ENCODE measurements around the gene NCR3LG1.

DNA sequence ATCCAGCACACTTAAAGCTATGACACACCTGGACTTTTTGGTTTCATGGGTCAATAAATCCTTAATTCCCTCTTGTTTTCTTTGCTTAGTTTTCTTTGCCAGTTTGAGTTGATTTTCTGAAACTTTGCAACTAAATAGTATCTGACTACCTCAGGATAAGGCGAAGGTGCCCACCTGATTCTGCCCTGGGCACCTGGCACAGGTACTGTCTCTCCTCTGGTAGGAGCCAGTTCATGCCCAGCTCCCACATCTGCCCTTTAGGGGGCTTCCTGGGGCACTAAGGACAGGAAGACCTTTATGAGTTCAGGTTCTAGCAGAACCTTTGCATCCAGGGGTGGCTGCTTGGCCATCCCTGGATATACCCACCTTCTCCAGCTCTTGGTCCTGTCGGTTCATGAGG, 56.4 kb downstream of the NCR3LG1 start:
- TF ChIP-seq, protein P1, sequence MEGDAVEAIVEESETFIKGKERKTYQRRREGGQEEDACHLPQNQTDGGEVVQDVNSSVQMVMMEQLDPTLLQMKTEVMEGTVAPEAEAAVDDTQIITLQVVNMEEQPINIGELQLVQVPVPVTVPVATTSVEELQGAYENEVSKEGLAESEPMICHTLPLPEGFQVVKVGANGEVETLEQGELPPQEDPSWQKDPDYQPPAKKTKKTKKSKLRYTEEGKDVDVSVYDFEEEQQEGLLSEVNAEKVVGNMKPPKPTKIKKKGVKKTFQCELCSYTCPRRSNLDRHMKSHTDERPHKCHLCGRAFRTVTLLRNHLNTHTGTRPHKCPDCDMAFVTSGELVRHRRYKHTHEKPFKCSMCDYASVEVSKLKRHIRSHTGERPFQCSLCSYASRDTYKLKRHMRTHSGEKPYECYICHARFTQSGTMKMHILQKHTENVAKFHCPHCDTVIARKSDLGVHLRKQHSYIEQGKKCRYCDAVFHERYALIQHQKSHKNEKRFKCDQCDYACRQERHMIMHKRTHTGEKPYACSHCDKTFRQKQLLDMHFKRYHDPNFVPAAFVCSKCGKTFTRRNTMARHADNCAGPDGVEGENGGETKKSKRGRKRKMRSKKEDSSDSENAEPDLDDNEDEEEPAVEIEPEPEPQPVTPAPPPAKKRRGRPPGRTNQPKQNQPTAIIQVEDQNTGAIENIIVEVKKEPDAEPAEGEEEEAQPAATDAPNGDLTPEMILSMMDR (IDR thresholded peaks at IDR 0.05), result no peak
- TF ChIP-seq POLR2AphosphoS5 (IDR thresholded peaks at IDR 0.05), result no peak

Data from suprapubic skin (tissue), 3 donors.